ENCODE data around the gene EIF5.
"Not testable (repeated sequence)": the region's sequence is repeated elsewhere in the genome, so short reads cannot be mapped to it uniquely, and the experiment has no call there.

EIF5 gene

DNA sequence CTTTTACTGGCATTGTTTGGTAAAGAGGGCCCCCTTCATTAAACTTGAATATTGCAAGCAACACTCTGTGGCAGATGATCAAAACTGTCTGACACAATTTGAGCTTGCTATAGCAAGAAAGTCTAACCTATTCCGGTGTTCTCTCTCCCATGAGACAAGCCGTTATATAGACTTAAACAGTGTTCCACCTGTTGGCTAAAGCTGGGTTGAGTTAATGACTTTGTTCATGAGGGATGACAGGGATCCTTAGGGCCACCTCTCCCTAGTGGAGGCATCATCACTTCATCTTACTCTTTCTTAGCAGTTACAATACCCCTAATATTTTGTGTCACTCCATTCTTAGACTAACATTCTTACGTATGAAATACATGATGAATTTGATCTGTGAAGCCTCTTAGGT lies 3.8 kb downstream of the EIF5 start:
- DNase-seq, result no peak

DNA sequence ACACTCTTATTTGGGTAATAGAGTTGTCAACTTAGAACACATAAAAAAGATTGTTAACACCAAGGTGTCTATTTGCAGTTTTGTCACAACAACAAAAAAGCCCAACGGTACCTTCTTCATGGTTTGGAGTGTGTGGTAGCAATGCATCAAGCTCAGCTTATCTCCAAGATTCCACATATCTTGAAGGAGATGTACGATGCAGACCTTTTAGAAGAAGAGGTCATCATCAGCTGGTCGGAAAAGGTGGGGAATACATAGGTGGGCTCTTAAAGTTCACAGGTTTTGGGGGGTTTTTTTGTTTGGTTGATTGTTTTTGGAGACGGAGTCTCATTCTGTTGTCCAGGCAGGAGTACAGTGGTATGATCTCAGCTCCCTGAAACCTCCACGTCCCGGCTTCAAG lies 5.5 kb downstream of the EIF5 start:
- no peak for DNase-seq

DNA sequence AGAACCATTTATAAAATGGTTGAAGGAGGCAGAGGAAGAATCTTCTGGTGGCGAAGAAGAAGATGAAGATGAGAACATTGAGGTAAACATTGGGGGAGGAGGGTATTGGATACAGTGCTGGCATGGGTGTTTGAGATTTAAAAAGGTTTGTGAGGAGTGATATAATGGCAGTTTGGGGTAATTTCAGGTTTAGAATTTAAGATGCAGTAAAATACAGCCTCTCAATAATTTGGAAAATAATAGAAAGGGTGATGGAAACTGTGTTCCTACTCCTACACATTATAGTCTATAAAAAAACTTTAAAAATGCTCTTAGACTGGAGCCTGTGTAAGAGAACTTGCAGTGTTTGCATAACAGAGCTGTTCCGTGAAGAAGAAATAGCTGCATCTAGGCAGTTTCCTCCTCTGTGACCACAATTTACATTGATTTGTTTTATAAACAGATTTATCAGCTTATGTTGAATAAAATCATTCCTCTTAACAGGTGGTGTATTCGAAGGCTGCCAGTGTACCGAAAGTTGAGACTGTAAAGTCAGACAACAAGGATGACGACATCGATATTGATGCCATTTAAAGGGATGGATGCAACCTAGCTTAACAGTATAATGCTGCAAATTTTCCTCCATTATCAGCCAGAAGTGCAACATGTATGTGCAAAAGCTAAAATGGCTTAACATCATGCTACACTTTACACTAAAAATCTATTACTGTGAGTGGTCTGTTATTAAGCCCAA lies 6.6 kb downstream of the EIF5 start:
- DNase-seq, result no peak

DNA sequence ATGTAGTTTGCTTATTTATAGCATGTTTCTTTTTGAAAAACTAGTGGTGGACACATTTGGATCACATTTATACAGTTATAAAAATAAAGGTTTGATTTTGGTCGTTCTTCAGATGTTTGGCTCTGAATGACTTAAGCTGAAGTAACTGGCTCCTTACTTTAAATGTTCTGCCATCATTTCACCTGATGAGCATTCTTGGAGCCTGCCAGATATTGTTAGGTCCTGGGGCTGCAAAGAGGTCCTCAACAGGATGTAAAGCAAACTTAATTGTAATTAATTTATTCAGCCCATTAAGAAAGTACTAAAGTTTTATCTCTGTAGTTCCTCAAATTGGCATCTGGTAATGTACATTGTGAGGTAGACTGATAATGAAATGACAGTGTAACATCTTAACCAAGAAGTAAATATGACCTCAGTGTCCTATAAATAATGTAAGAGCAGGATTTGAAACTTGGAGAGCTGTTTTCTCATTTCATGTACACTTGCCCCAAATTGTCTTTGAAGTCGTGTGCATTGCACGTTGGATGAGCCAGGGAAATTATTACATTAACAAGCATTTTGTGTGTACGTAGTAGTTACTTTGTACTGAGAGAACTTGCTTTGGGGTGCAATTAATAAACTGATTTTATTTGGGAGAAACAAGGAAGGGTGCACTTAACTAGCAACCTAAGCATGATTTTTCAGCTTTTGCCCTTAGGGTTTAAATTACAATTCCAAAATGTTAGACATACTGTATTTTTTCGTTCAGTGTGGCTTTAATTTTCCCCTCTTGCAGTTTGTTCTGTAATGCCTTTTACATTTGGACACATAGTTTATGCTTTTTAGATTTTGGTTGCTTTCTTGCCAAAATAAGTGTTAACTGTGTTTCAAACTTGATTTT lies 7.5 kb downstream of the EIF5 start:
- no peak for DNase-seq

DNA sequence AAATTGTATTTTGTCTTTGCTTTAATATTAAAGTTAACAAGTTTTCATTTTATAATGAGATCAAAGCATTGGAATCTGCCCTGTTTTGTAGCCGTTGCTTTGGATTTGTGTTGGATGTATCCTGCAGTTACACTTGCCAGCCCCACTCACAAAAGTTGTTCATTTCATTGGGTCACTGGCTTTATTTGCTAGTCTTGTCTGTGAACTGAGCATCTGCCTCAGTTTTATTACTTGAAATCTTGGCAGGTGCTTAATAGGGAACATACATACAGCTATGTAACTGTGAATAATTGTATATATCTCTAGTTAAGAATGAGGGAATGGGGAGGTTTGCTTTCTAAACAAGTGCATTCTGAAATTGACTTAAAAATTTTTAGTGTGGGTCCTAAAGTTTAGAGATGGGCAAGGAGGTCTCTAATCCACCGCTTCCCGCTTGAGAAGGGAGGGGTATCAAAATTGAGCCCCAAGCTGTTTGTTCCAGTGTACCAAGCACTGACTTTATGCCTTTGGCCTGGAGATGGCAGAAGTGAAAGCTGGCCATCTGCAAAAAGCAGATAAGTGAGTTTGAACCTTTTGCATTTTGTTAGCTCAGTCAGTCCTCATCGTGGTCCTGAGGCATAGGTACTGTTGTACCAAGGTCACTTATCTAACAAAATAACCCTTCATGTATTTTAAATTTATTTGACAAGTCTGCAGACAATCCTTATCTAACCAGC lies 9.3 kb downstream of the EIF5 start:
- no peak for DNase-seq

DNA sequence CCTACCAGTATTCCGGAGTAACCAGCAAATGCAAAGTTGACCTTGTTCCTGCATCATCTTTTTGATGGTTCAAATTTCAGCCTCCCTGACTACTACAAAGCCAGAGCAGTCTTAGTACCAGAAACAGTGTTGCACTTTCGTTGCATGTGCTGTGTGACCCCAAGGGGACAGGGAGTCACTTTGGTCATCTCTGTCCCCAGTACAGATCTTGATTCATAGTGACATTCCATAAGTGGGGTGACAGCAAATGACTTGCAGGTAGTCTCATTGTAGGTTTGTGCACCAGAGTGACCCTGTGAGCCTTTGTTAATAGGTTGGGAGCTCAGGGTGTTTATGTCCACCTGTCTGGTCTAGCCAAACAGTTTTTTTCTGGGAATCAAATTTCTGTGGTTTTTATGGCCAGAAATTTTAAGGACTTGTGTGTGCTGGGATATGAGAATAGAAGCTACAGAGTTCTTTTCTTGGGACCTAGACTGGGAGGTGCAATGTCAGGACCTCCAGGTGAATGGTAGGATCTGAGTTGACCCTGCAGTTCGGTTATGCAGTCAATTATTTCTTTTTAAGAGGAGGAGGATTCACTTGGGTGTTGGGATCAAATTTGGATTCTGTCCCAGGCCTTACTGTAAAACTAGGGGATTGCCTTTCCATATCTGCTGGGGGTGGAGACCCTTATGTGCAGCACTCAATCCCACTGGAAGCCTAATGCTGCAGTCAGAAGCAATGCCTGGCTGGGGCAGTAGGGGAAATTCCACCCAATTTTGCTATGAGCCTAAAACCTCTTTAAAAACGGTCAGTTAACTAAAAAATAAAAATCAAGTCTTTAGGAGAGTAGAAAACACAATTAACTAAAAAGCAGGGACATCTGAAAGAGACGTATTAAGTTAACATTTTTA lies 10.1 kb downstream of the EIF5 start:
- DNase-seq, result no peak

DNA sequence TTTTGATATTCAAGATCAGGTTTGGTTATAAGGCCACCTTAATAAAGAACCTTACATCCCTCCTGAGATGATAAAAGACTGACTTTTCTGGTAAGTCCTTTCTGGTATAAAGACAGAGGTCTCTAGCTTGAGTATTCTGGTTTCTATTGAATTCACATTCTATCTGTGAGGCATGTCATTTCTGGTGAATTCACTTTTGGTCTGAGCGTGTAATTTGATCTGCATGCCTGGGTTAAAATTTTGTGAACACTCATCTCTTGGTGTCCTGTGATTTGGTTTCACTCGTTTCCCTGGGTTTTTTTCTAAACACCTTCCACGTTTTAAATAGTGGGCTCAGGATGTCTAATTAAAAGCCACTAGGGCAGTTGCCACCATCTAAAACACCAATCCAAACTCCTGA lies 12.2 kb downstream of the EIF5 start:
- DNase-seq, result peak; percentile 27

DNA sequence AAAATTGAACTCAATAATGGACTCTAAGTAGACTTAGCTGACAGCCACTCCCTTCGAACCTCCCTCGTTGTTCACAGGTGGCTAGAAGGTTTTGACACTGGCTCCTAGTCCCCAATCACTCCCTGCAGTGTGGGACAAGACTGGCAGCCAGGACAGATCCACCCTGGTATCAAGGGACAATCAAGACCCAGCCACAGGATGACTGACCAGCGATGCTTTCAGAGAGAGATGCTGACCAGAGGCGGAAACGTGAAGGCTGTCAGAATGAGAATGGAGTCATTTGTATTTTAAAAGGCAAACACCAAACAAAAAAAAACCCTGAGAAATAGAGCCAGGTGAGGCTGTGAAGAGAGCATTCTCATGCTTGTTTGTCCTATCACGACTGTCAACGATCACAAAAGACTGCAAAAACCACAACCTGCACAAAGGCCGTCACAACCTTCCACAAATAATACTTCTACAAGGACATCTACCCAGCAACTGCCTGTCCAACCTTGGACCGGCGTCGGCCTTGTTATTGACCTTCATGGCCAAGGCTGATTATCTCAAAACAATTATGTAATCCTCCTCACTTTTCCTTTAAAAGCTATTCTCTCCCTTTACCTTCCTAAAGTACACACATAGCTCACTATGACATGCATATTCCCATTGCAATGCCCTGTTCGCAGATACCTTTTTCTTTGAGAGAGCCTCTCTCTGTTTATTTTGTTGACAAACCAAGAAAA lies 13.2 kb downstream of the EIF5 start:
- no peak for DNase-seq

DNA sequence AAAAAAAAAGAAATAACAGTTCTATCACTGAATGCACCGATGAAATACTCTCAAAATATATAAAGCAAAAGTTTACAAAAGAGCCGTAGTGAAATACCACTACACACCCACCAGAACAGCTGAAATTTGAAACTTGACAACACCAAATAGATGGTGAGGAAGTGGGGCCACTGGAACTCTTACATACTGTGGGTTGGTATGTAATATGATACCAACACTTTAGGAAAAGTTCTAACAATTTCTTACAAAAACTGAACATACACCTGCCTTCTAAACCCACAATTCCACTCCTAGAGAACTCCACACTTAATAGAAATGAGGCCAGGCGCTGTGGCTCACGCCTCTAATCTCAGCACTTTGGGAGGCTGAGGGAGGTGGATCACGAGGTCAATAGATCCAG lies 14.1 kb downstream of the EIF5 start:
- peak; percentile 32 for DNase-seq

DNA sequence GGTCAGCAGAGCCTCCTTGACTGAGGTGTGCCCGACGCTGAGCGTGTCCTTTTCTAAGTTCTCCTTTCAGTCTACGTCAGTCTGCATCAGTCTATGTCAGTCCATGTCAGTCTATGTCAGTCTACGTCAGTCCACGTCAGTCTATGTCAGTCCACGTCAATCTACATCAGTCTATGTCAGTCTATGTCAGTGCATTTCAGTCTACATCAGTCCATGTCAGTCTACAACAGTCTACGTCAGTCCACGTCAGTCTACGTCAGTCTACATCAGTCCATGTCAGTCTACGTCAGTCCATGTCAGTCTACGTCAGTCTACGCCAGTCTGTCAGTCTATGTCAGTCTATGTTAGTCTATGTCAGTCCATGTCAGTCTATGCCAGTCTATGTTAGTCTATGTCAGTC lies 15.9 kb downstream of the EIF5 start:
- DNase-seq, result no peak

DNA sequence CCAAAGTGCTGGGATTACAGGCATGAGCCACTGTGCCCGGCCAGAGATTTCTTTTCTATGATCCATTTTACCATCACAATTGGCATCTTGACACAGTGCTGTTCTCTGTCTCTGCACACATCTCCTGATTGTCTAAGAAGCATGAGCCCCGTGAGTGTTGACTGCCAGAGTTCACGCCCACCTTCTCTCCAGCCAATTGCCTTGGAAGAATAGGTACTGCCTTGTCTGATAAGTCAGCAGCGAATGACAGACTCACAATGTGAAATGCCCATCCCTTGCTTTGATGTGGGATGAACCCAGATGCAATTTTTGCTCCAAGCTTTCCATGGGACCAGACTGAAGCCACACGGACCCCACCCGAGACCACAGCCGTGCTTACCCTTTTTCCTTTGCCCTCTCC lies 19.3 kb downstream of the EIF5 start:
- DNase-seq, result no peak

DNA sequence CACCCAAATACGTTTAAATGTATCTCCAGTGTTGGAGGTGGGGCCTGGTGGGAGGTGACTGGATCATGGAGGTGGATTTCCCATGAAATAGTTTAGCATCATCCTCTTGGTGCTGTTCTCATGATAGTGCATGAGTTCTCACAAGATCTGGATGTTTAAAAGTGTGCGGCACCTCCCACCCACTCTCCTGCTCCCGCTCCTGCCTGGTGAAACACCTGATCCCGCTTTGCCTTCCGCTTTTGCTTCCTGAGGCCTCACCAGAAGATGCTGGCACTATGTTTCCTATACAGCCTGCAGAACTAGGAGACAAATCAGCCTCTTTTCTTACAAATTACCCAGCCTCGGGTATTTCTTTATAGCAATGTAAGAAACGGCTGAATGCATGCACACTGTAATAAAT lies 20.1 kb downstream of the EIF5 start:
- DNase-seq, result no peak

DNA sequence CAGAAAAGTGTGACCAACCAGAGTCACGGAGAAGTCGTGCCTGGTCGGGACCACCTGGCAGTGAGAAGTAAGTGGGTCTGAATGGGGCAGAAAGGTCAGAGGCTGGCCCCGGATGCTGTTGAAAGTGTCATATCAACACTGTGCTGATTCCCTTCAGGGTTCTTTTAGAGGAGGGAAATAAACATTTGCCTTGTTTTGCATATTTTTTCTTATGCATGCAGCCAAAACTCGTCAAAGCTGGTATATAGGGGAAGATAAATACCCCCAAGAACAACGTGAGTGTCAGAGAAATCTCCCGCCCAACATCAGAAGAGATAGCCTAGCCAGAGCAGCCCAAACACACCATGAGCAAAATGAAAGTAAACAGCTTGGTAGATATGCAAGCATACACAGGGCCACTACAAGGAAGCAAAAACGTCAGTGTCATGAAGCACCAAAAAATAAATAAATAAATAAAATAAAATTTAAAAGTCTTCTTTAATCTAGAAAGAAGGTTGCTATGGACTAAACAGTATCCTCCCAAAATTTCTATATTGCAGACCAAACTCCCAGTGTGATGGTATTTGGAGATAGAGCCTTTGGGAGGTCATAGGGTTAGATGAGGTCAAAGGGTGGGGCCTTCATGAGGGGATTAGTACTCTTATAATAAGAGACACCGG lies 22.1 kb downstream of the EIF5 start:
- DNase-seq, result no peak

DNA sequence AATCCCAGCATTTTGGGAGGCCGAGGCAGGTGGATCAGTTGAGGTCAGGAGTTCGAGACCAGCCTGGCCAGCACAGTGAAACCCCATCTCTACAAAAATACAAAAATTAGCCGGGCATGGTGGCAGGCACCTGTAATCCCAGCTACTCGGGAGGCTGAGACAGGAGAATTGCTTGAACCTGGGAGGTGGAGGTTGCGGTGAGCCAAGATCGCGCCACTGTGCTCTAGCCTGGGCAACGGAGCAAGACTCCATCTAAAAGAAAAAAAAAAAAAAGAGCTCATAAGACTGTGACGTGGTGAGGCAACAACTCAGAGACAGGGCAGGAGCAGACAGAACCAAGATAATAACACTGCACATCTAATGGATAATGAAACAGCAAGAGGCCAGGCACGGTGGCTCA lies 23.5 kb downstream of the EIF5 start:
- not testable (repeated sequence) for DNase-seq

DNA sequence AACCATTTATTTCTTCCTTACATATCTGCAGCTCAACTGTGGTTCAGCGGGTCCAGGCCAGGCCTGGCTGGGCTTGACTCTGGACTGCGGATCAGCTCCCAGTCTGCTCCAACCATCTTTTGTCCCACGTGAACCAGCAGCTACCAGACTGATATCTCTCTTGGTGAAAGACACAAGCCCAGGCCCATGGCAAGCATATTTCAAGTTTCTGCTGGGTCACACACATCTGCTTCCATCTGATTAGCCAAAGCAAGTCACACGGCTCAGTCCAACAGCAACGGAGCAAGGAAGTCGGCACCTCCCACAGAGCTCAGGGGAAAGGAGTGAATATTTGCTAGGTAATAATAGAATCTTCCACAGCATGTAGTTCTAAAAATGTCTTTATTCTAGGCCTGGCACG lies 26.5 kb downstream of the EIF5 start:
- DNase-seq, result no peak

DNA sequence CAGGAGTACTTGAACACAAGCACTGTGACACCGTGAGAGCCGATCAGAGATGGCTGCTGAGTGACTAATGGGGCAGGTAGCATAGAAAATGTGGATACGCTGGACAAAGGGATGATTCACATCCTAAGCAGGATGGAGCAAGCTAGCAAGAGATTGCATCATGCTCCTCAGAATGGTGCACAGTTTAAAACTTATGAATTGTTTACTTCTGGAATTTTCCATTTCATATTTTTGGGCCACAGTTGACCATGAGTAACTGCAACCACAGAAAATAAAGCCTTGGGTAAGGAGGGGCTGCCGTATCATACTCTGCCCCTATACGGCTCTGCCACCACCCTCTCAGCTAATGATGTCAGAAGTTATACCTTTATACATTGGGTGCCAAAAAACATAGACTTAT lies 27.8 kb downstream of the EIF5 start:
- DNase-seq, result peak; percentile 96

DNA sequence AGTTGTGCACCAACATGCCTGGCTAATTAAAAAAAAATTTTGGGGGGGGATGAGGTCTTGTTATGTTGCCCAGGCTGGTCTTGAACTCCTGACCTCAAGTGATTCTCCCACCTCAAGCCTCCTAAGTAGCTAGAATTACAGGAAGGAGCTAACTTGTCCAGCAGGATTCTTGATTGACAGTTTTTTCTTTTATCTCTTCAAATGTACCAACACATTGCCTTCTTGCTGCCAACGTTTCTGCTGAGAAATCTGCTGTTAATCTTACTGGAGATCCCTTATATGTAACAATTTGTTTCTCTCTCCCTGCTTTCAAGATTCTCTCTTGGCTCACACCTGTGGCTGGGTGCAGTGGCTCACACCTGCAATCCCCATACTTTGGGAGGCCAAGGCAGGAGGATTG lies 28.7 kb downstream of the EIF5 start:
- DNase-seq, result no peak

DNA sequence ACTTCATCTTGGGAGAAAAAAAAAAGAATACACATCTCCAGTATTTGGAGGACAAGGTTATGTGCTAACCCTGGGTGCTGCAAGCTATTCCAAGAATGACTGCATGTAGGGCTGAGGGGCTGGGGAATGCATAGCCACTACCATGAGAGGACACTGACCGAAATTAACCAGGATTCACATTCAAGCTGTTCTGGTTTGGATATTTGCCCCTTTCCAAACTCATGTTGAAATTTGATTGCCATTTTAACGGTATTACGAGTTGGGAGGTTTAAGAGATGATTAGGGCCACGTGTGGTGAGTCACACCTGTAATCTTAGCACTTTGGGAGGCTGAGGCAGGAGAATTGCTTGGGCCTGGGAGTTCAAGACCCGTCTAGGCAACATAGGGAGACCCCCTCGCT lies 32.7 kb downstream of the EIF5 start:
- DNase-seq, result no peak

DNA sequence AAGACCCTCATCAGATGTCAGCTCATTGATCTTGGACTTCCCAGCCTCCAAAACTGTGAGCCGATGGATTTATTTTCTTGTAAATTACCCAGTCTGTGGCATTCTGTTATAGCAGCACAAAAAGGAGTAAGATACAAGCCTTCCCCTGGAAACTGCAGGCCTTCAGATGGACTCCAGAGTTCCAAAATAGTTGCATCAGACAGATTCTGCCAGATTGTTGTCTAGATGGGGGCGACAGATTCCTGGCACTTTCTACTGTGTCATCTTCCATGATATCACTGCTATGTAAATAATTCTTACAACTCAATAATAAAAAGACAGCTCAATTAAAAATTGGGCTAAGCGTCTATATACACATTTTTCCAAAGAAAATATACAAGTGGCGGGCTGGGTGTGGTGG lies 34.0 kb downstream of the EIF5 start:
- DNase-seq, result peak; percentile 71

DNA sequence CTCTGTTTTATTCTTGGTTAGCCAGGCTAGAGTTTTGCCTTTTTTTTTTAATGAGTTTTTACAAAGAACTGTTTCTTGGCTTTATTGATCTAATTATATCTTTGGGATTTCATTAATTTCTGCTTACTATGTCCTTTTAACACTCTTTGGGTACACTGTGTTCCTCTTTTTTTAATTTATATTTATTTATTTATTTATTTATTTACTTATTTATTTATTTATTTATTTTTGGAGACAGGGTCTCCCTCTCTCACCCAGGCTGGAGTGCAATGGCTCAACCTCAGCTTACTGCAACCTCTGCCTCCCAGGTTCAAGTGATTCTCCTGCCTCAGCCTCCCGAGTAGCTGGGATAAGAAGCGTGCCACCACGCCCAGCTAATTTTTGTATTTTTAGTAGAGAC lies 36.0 kb downstream of the EIF5 start:
- DNase-seq, result no peak

DNA sequence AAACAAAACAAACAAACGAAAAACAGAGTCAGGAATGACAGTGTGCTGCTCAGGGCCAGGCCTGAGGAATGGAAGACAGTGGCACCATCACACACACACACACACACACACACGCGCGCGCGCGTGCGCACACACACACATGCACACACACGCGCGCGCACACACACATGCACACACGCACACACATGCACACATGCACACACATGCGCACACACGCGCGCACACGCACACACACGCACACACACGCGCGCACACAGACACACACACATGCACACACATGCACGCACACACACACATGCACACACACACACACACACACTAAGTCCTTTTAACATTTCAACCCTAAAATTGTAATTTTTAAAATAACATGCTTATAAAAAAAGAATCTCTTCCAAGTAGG lies 38.0 kb downstream of the EIF5 start:
- no peak for DNase-seq
